K562 (cell line): Measurements from ENCODE around the gene HRAS. TPM values are rescaled to one million over a fixed set of nuclear protein-coding genes. Genes with fewer than 3 reads are reported as not detected.

Experiments
- ADNP ChIP-seq: fragments of 200-800 bp; sonication (Bioruptor generic); IDR thresholded peaks from 2 replicates; pipeline ENCODE4 v1.6.1; 2016; ENCODE audit warnings: missing genetic modification characterization, missing compliant biosample characterization
- CBX5 ChIP-seq: IDR thresholded peaks from 2 replicates; pipeline ENCODE4 v1.6.1; 2014; ENCODE audit warnings: low read depth, borderline replicate concordance
- CXXC5 ChIP-seq: fragments of 250-450 bp; sonication (Bioruptor Pico); IDR thresholded peaks from 2 replicates; pipeline ENCODE4 v1.8.0; 2022; ENCODE audit warnings: inconsistent platforms, mild to moderate bottlenecking, moderate library complexity
- ESRRA ChIP-seq: fragments of 450-650 bp; IDR thresholded peaks from 2 replicates; pipeline ENCODE4 v1.6.1; 2014; ENCODE audit warnings: low read depth, mild to moderate bottlenecking, moderate library complexity, borderline replicate concordance
- LARP7 ChIP-seq: fragments of 450-650 bp; IDR thresholded peaks from 2 replicates; pipeline ENCODE4 v1.6.1; 2016
- MCM2 ChIP-seq: fragments of 450-650 bp; IDR thresholded peaks from 2 replicates; pipeline ENCODE4 v1.6.1; 2017; ENCODE audit warnings: low read depth, mild to moderate bottlenecking
- MED1 ChIP-seq: sonication (generic); formaldehyde crosslinking; IDR thresholded peaks from 2 replicates; pipeline ENCODE4 v1.8.1; 2023; ENCODE audit warnings: missing genetic modification reagents, borderline replicate concordance
- MEIS2 ChIP-seq: fragments of 450-650 bp; IDR thresholded peaks from 2 replicates; pipeline ENCODE4 v1.6.1; 2014; ENCODE audit warnings: mild to moderate bottlenecking; ENCODE audit not compliant: partially characterized antibody
- NFXL1 ChIP-seq: fragments of 450-650 bp; formaldehyde crosslinking; IDR thresholded peaks from 2 replicates; pipeline ENCODE4 v1.4.0; 2021; ENCODE audit warnings: mild to moderate bottlenecking
- NKRF ChIP-seq: fragments of 450-650 bp; IDR thresholded peaks from 2 replicates; pipeline ENCODE4 v1.6.1; 2016; ENCODE audit warnings: borderline replicate concordance
- PML ChIP-seq: IDR thresholded peaks from 2 replicates; pipeline ENCODE4 v1.6.1; 2012; ENCODE audit warnings: low read length, inconsistent platforms
- POLR2AphosphoS2 ChIP-seq: IDR thresholded peaks from 2 replicates; pipeline ENCODE4 v1.6.1; 2012; ENCODE audit warnings: low read length, improper control_type of control experiment
- POLR2B ChIP-seq: fragments of 450-650 bp; IDR thresholded peaks from 2 replicates; pipeline ENCODE4 v1.6.1; 2018; ENCODE audit warnings: low read depth; ENCODE audit not compliant: partially characterized antibody
- RERE ChIP-seq: sonication (generic); formaldehyde crosslinking; IDR thresholded peaks from 2 replicates; pipeline ENCODE4 v1.8.0; 2023; ENCODE audit warnings: missing genetic modification reagents, mild to moderate bottlenecking, borderline replicate concordance
- SMARCA4 ChIP-seq: fragments of 450-650 bp; IDR thresholded peaks from 2 replicates; pipeline ENCODE4 v1.6.1; 2016
- SP1 ChIP-seq: sonication (generic); formaldehyde crosslinking; IDR thresholded peaks from 2 replicates; pipeline ENCODE4 v1.8.1; 2022; ENCODE audit warnings: mild to moderate bottlenecking, missing genetic modification reagents
- ZFX ChIP-seq: sonication (generic); formaldehyde crosslinking; IDR thresholded peaks from 2 replicates; pipeline ENCODE4 v1.8.0; 2022; ENCODE audit warnings: mild to moderate bottlenecking, missing genetic modification reagents, moderate library complexity
- ZNF197 ChIP-seq: fragments of 200-800 bp; sonication (Bioruptor generic); IDR thresholded peaks from 2 replicates; pipeline ENCODE4 v1.6.1; 2016; ENCODE audit warnings: low read depth, missing genetic modification characterization, missing compliant biosample characterization
- ZNF263 ChIP-seq: sonication (generic); formaldehyde crosslinking; IDR thresholded peaks from 2 replicates; pipeline ENCODE4 v1.8.0; 2022; ENCODE audit warnings: mild to moderate bottlenecking, missing genetic modification reagents, borderline replicate concordance
- ZNF551 ChIP-seq: fragments of 250-450 bp; sonication (Bioruptor Pico); IDR thresholded peaks from 2 replicates; pipeline ENCODE4 v1.5.0; 2021; ENCODE audit warnings: mild to moderate bottlenecking, moderate library complexity
- ZNF561 ChIP-seq: fragments of 450-650 bp; formaldehyde crosslinking; conservative IDR thresholded peaks from 2 replicates; pipeline ENCODE4 v1.4.0; 2020; ENCODE audit warnings: mild to moderate bottlenecking, moderate library complexity
- ZNF75A ChIP-seq: fragments of 450-650 bp; formaldehyde crosslinking; IDR thresholded peaks from 2 replicates; pipeline ENCODE4 v1.4.0; 2020; ENCODE audit warnings: mild to moderate bottlenecking
- ZNF79 ChIP-seq: fragments of 250-450 bp; sonication (Bioruptor Pico); IDR thresholded peaks from 2 replicates; pipeline ENCODE4 v1.4.0; 2020; ENCODE audit warnings: low read depth, mild to moderate bottlenecking, moderate library complexity
- polyA plus RNA-seq, 8 experiments: library from polyadenylated mRNA; depleted of rRNA in 4 of 8; stranded (reverse) in 5 of 8; unstranded in 3 of 8; fragments of >200 nt; fragmentation: Nextera tagmentation in 2 of 8; fragmentation: Illumina TruSeq in 1 of 8; extraction: Ambion mirVana in 2 of 8; extraction: Trizol in 1 of 8; gene quantifications; 2 replicates each; pipeline versions ENCODE4 v1.2.1 to v1.2.3, GENCODE V29; 2011 to 2014; ENCODE audit warnings: inconsistent platforms in 1 of 8, missing spikeins in 1 of 8
- total RNA-seq, 7 experiments: library from RNA; depleted of rRNA in 6 of 7; stranded (reverse); fragments of >200 nt in 6 of 7; fragmentation: Illumina TruSeq in 2 of 7; extraction: Trizol in 2 of 7; gene quantifications; 2 replicates each; pipeline versions ENCODE4 v1.2.1 to v1.2.3, GENCODE V29; 2011 to 2021; ENCODE audit warnings: low replicate concordance in 1 of 7

Gene HRAS
- total and polyA plus RNA-seq, 9 of the 15 experiments (the other 6 are each of a cell fraction or from before 2014, with no cell fraction given): 2.8 to 73.5 (median 29.6) TPM

GRCh38 chr11:504053-504993 is 31.1 kb downstream of the HRAS start (continued):
- no peak for TF ChIP-seq ZNF197 (CRISPR knock-in tag)
- peak; percentile 62 for TF ChIP-seq CXXC5 (CRISPR knock-in tag)
- TF ChIP-seq NKRF: no peak
- no peak for TF ChIP-seq CBX5
- no peak for TF ChIP-seq ZNF79
- TF ChIP-seq ZNF551: no peak
- TF ChIP-seq ZNF263 (CRISPR knock-in tag): no peak
- TF ChIP-seq POLR2AphosphoS2: 0 out of 2 replicates have a peak, but pooled peaks have one; percentile 19
- TF ChIP-seq ZNF561 (CRISPR knock-in tag): no peak
- TF ChIP-seq SP1 (CRISPR knock-in tag): no peak
- TF ChIP-seq MEIS2: peak; percentile 36
- no peak for TF ChIP-seq ADNP (tag)
- no peak for TF ChIP-seq SMARCA4
- no peak for TF ChIP-seq MED1 (CRISPR knock-in tag)
- peak; percentile 42 for TF ChIP-seq POLR2B
- TF ChIP-seq RERE (CRISPR knock-in tag): no peak
- TF ChIP-seq ZFX (CRISPR knock-in tag): peak; percentile 66
- no peak for TF ChIP-seq ZNF75A (CRISPR knock-in tag)
- no peak for TF ChIP-seq NFXL1 (CRISPR knock-in tag)
- TF ChIP-seq PML: no peak
- no peak for TF ChIP-seq ESRRA
- TF ChIP-seq MCM2: no peak
- no peak for TF ChIP-seq LARP7
